Activated naive CD4-positive, alpha-beta T cell (primary cell): ENCODE measurements around the gene SIK3.

Experiments used
- DNase-seq, 4 experiments: peaks; one replicate each; lab custom pipeline; 2025; lab: John Stamatoyannopoulos, UW

The SIK3 gene

GRCh38 chr11:117009905-117010605 lies 88.2 kb downstream of the SIK3 start:
- no peak for DNase-seq

GRCh38 chr11:117005758-117006157 lies 92.5 kb downstream of the SIK3 start:
- DNase-seq = no peak

- no peak for DNase-seq
Observed at GRCh38 chr11:117002639-117003299, 95.5 kb downstream of the SIK3 start.

GRCh38 chr11:117000014-117000737 lies 98.1 kb downstream of the SIK3 start:
- no peak for DNase-seq

GRCh38 chr11:116997071-116997470 lies 101.2 kb downstream of the SIK3 start:
- DNase-seq = no peak

- DNase-seq = no peak
Observed at GRCh38 chr11:116994195-116994594, 104.0 kb downstream of the SIK3 start.

- no peak for DNase-seq
Observed at GRCh38 chr11:116993599-116993998, 104.6 kb downstream of the SIK3 start.

- no peak for DNase-seq
Observed at GRCh38 chr11:116991491-116991890, 106.7 kb downstream of the SIK3 start.

GRCh38 chr11:116990811-116991210 lies 107.4 kb downstream of the SIK3 start:
- DNase-seq = no peak

GRCh38 chr11:116990061-116990473 lies 108.2 kb downstream of the SIK3 start:
- DNase-seq = no peak

- DNase-seq = no peak
Observed at GRCh38 chr11:116989184-116989583, 109.0 kb downstream of the SIK3 start.

- DNase-seq = no peak
Observed at GRCh38 chr11:116986521-116987105, 111.6 kb downstream of the SIK3 start.

GRCh38 chr11:116984589-116984988 lies 113.6 kb downstream of the SIK3 start:
- DNase-seq = no peak

GRCh38 chr11:116984186-116984585 lies 114.0 kb downstream of the SIK3 start:
- no peak for DNase-seq

- DNase-seq = no peak
Observed at GRCh38 chr11:116981266-116981885, 116.9 kb downstream of the SIK3 start.

- no peak for DNase-seq
Observed at GRCh38 chr11:116980136-116980793, 118.0 kb downstream of the SIK3 start.

- DNase-seq = no peak
Observed at GRCh38 chr11:116976941-116977570, 121.2 kb downstream of the SIK3 start.

GRCh38 chr11:116975661-116976060 lies 122.6 kb downstream of the SIK3 start:
- DNase-seq = no peak

- no peak for DNase-seq
Observed at GRCh38 chr11:116973270-116973669, 125.0 kb downstream of the SIK3 start.

- DNase-seq = no peak
Observed at GRCh38 chr11:116972691-116973090, 125.5 kb downstream of the SIK3 start.
